Stimulated activated CD8-positive, alpha-beta memory T cell treated with anti-CD3 and anti-CD28 coated beads, Interleukin-2, amount 100 ng/mL, for 1 hour (primary cell): Measurements from ENCODE around the gene COX6A1.
"Not testable (repeated sequence)": the region's sequence is repeated elsewhere in the genome, so short reads cannot be mapped to it uniquely, and the experiment has no call there.

Experiments used
- DNase-seq, 2 donors: peaks; one replicate each; pipeline ENCODE4 v3.0.0-alpha.2; 2020; ENCODE audit warnings: low read depth in 2 of 2

Gene COX6A1

DNA sequence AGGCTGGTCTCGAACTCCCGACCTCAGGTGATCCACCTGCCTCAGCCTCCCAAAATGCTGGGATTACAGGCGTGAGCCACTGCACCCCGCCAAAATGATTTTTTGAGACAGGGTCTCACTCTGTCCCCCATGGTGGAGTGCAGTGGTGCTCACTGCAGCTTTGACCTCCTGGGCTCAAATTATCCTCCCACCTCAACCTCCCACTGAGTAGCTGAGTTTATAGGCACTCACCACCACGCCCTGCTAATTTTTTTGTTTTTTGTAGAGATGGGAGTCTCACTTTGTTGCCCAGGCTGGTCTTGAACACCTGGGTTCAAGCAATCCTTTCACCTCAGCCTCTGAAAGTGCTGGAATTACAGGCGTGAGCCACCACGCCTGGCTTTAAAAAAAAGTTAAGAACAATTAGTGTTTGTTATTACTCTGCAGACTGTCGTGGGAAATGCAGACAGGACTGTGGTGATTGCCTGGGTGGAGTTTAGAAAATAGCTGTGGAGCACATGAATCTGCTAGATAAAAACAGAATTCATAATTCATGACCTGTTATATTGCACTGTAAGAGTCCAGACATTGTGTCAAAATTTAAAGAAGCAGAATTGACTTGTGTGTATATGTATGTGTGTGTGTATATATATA lies 9.2 kb upstream of the COX6A1 start:
- DNase-seq, result no peak

DNA sequence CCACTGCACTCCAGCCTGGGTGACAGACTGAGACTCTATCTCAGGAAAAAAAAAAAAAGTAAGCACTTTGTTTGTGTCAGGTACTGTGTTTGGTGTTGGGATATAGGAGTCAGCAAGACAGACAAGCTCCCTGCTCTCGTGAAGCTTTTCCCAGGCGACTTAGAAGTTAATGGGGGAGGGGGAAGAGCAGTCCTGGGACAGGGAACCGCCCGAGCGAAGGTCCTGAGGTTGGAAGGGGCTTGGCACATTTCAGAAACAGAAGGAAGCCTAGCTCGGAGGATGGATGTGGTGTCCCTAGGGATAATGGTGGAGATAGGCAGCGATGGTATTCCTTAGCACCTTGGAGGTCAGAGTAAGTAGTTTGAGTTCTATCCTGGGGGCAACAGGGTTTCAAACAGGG lies 8.5 kb upstream of the COX6A1 start:
- no peak for DNase-seq

DNA sequence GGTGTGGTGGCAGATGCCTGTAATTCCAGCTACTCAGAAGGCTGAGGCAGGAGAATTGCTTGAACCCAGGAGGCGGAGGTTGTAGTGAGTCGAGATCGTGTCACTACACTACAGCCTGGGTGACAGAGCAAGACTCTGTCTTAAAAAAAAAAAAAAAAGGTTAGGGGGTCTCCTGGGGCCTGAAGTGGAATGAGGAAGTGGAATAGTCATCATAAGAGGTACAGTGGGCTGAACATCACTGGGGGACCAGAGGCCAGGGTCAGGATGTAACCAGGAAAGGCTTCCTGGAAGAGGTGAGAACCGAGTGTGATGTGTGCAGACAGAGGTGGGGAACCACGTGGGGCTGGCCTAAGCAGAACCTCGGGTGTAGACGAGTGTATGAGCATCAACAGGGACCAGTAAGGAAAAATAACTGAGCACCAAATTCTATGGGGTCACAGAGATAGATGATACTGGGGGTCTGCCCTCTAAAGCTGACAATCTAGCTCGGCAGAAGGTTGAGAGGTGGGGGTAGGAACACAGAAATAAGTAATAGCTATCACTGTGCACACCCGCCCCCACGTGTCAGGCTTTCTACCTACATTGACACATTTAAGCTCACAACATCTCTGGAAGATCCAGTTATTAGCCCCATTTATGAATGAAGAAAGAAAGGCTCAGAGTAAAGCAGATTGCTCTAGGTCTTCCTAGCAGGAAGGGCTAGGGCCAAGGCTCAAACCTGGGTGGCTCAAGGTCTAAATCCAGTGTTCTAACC lies 5.0 kb upstream of the COX6A1 start:
- DNase-seq, result no peak

DNA sequence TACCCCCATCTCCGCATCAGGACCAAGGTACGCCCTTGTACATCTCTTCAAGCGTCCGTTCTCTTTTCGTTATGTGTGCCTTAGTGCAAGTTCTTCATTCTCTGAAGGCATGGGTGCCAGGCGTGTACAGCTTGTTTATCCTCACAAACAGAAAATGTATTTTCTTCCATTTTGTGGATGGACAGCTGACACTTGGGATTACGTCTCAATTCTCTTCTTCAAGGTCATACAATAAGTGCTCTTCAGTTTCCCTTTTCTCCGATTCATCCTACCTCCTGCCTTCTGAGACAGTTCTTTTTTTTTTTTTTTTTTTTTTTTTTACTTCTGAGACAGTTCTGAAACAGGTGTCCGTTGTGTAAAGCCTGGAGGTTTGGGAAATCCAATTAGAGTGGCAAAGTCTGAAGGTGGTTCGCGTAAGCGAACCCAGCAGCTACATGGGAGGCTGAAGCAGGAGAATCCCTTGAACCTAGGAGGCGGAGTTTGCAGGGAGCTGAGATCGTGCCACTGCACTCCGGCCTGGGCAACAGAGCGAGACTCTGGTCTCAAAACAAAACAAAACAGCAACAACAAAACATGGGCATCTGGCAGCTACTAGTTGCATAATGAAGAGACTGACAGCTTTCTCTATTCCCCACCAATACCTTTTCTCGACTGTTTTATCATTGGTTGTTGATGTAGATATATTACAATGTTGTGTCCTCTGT lies 734 bp downstream of the COX6A1 start:
- no peak for DNase-seq

DNA sequence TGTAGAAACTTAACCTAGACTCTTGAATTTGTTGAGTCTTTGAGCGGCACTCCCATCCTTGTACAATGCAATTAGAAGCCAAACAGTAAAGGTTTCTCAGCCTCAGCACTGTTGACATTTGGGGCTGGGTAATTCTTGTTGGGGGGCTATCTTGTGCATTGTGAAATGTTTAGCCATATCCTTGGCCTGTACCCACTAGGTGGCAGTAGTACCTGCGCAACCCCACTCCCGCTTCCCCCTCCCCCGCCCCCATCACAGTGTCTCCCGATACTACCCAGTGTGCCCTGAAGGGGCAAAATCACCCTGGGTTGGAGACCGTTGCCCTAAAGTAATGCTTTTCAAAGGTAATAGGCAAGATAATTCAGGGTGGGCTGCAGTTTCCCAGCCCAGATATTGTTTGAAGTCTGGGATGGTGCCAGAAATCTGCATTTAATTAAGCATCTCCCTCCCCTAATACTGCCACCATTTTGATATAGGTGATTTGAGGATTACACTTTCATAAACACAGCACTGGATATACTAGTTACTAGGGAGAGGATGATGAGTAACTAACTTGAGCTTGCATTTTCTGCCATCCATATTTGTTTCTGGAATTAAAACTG lies 1.8 kb downstream of the COX6A1 start:
- DNase-seq, result peak; percentile 40 to 63

DNA sequence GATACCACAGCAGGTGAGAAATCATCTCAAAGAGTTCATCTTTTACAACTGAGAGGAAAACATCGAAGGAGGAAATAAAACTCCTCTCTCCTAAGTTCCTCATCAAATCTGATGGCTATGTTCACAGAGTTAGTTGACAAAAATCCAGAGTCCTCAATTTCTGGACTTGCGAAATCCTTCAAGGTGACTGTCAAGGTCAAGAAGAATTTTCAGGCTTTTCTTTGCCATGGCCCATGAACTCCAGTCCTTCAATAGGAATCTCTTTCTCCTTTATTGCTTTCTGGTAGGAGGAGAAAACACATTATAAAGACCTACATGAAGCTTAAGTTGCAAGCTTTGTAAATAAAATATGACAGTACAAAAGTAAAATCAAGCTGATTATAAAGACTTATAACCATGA lies 6.8 kb downstream of the COX6A1 start:
- no peak for DNase-seq

DNA sequence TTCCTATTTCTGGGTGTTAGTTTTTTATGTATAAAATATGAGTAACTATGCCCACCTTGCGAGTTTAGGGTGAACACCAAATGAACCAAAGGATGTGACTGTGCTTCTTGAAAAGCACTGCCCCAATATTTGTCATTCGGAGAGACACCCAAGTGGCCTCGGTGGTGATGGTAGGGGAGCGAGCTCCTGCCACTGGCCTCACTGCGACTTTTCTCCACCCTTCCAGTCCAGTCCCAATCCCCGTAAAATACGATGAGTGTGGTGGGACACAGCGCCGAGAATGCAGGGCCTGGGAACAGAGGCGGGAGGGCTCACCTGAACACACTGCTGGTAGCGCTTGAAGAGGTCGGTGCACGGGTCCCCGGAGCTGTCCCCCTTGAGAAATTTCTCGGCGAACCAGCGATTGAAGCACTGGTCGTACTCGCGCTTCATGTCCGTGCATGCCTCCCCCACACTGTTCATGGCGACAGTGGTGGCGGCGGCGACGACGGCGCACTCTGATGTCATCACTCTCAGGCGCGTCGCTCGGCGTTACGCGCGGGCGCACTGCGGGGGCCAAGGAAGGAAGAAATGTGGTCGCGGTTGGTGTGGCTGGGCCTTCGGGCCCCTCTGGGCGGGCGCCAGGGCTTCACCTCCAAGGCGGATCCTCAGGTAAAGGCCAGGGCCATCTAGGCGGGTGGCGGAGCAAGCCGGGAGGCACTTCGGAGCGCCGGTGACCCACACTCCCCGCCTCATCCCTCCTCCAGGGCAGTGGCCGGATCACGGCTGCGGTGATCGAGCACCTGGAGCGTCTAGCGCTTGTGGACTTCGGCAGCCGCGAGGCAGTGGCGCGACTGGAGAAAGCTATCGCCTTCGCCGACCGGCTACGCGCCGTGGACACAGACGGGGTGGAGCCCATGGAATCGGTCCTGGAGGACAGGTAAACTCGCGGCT lies 8.3 kb downstream of the COX6A1 start, which contains the start of the genes GATC and TRIAP1:
GATC (plus strand) TSS at position 534 of the 933 bp plus-strand sequence; CDS start at position 571, 37 bp downstream.
TRIAP1 (minus strand) TSS at position 474 of the 933 bp plus-strand sequence; CDS start at position 462, 12 bp downstream.
- DNase-seq, result peak; percentile 75 to 80

DNA sequence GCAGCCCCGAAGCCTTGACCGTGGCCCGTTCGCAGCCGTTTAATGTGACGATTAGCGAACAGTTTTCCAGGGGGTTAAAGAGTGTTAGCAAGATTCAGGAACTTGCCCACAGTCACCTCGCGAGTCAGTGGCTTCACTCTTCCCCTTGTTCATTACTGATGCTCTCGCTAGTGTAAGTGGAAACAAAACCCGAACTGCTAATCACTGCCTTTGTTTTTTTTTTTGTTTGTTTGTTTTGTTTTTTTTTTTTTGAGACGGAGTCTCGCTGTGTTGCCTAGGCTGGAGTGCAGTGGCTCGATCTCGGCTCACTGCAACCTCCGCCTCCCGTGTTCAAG lies 8.9 kb downstream of the COX6A1 start:
- not testable (repeated sequence) for DNase-seq

DNA sequence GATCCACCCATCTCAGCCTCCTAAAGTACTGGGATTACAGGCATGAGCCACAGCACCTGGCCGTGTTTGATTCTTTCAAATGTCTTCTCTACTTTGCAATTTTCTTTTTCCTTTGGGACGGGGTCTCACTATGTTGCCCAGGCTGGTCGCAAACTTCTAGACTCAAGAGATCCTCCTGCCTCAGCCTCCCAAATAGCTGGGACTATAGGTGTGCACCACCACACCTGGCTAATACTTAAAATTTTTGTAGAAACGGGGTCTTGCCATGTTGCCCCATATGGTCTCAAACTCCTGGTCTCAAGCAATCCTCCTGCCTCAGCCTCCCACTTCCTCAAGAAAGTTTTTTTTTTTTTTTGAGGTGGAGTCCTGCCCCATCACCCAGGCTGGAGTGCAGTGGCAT lies 10.1 kb downstream of the COX6A1 start:
- no peak for DNase-seq

DNA sequence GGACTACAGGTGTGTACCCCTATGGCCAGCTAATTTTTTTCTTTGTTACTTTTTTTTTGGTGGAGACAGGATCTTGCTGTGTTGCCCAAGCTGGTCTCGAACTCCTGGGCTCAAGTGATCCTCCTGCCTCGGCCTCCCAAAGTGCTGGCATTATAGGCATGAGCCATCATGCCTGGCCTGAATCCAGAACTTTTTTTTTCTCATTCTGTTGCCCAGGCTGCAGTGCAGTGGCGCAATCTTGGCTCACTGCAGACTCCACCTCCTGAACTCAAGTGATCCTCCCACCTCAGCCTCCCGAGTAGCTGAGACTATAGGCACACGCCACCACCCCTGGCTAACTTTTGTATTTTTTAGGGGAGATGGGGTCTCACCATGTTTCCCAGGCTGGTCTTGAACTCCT lies 14.6 kb downstream of the COX6A1 start:
- DNase-seq, result not testable (repeated sequence)

DNA sequence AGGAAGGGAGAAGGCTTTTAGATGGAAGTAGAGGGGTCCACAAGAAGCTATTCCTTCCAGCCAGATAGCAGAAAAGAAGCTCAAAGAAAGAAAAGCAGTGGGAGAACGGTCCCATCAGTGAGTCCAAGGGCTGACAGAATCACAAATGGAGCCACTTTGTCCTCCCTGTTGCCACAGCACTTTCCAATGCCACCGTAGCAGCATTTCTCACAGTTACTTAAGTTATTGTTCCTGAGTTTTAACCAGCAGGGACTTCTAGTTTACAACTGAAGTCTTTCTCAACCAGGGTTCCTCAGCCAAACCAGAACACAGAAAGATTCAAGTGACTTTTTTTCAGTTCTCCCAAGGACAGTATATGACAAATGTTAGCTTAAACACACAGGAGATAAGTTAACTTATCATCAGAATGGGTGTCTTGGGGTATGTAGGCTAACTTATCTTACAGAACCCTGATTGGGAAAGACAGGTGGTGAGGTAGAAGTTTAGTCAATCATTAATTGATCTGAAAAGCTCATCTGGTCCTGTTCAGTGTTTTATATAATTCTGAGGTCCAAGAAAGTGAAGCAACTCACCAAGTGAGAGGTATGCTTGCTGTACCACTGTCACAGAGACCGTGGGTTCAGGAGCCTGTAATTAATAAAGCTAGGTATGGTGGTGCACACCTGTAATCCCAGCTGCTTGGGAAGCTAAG lies 15.3 kb downstream of the COX6A1 start:
- DNase-seq, result no peak

DNA sequence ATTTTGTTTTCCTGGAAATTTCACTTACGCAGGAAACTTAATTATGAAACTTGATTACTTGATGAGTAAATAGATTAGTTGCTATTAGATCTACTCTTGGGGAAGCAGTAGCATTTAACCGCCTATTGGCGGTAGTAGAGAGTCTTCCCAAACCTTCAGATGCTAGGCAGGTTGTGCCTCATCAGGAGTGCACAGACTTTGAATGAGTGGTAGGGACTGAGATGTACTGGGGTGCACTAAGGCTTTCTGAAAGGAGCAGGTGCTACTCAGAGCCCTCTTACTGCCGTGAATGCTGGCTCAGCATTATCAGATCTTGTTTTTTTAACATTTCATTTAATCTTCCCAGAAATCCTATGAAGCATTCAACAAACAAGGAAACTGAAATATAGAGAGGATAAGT lies 16.1 kb downstream of the COX6A1 start:
- no peak for DNase-seq

DNA sequence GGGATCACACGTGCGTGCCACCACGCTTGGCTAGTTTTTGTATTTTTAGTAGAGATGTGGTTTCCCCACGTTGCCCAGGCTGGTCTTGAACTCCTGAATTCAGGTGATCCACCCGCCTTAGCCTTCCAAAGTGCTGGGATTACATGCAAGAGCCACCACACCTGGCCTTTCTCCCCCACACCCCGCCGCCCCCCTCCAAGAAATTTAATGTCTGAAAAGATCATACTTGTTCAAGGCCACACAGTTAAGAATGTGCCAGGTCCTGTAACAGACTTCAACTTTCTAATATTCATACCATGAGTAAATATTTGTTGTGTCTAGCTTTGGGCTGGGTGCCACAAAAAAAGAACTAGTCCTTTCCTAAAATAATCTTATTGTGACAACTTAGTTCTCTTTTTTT lies 17.4 kb downstream of the COX6A1 start:
- DNase-seq, result no peak

DNA sequence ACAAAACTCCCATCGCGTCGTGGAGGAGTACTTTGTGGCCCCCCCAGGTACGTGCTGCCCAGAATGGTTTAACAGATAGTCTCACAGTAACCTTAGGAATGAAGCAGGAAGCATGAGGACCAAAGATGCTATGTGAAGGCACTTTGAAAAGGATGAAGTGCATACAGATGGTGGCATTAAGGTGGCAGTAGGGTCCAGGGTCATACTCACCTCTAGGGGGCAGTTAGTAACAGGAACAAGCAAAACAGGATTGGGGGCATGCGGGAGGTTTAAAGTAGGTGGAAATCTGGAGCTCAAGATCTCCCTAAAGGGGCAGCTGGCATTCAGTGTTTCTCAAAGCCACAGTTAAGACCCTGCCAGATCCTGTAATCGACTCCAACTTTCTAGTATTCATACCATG lies 19.2 kb downstream of the COX6A1 start:
- no peak for DNase-seq

DNA sequence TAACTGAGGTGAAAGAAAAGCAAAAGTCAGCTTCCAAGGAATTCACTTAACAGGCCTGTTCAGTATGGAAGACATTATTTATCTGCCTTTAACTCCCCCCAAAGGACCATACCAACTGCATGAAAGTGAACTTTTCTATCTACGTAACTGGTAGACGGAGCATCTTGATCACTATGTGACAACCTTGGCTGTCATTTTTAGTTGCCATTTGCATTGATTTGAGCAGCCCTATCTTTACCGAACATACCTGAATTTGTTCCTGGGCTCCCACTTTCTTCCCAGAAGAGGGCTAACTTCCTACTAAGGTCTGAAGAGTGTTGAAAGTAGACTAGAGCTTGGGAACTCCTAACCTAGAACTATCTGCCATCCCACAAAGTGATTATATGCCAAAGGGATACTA lies 22.2 kb downstream of the COX6A1 start:
- DNase-seq, result no peak

DNA sequence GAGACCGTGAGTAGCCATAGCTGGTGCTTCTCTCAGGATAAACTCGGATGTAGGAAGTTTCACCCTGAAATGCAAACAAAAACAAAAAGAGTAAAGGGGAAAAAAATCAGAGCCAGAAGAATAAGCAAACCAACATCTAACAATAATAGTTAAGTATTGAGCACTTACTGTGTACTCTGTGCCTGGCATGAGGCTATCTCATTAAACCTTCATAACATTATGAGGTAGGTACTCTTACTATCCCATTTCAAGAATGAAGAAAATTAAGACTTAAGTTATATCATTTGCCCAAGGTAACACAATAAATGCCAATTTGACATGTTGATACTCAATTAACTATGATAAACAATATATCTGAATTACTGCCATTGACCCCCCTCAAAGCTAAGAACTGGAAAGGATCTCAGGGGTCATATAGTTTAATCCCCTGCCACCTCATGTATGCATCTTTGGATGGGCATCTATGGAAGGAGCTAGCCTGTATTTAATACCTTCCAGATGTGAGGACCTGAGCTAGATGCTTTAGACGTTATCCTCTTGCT lies 24.3 kb downstream of the COX6A1 start:
- no peak for DNase-seq

DNA sequence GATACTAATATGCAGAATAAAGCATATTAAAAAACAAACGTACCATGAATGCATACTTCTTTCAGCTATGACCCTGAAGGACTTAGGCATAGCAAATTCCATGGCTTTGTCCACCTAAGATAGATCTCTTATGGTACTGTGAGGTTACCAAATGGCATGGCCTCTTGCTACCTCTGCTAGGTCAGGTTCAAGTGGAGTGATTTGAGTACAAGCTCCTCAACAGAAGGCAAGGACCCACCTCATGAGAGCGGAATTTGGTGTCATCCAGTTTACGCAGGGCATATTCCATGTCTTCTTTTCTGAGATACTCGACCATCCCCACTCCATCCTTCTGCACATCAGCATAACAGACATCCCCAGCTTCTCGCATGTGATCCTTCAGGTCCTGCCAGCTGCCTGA lies 25.8 kb downstream of the COX6A1 start:
- DNase-seq, result no peak

DNA sequence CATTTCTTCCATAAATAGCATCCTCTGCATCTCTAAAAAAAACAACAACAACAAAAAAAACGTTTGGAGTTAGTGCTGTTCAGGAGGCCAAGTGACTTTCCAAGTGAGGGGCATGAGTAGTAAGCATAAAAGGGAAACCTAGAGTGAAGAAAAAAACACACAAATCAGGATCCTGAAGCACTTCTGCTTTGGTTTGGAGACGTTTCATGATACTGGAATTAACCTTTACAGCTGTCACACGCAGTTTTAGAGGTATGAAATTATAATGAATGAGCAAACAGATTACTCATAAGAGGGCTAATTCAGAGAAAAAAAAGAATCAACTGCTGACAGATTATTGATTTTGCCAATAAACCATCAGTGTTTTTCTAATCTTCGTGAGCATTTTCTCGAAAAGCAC lies 27.8 kb downstream of the COX6A1 start:
- no peak for DNase-seq

DNA sequence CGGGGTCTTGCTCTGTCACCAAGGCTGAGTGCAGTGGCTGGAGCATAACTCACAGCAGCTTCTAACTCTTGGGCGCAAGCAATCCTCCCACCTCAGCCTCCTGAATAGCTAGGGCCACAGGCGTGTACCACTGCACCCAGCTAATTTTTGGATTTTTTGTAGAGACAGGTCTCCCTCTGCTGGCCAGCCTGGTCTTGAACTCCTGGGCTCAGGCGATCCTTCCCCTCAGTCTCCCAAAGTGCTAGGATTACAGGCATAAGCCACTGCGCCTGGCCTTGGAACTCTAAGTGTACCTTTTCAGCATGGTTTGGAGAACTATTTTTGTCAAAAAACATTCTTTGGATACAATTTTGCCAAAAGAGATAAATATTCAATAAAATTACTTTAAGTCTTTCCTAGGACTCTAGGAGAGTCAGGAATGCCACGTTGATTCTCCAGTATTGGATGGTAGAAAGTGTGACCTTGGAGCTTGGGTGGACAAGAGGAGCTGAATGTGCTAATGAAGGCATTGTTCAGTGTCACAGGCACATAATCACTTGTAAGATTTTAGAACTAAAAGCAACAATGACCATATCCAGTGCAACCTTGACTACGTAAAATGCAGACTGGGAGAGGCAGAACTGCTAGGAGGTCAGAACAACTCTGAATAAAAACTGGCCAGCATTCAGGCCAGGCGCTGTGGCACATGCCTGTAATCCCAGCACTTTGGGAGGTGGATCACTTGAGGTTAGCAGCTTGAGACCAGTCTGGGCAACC lies 28.8 kb downstream of the COX6A1 start:
- DNase-seq, result peak in 1 of 2 donors; percentile 14

DNA sequence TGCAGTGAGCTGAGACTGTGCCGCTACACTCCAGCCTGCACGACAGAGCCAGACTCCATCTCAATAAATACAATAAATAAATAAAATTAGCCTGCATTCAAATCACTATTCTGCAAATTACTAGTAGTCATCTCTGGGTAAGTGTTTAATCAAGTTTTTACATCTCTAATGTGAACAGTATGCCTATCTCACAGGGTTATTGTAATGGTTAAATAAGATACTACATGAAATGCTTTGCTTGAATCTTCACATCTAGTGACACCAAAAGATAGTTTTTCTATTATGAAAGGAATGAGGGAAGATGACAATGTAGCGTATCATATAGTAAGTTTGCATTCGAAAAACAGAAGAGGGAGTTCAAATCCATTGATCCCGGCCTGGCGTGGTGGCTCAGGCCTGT lies 29.5 kb downstream of the COX6A1 start:
- no peak for DNase-seq
